GM12873 (cell line): ENCODE data around the gene MYO7A.

ENCODE experiments used
- CTCF ChIP-seq: IDR thresholded peaks from 2 replicates; pipeline ENCODE4 v1.5.1; 2012; ENCODE audit warnings: low read depth, mild to moderate bottlenecking, moderate library complexity, low read length, control low read depth; ENCODE audit not compliant: insufficient read depth; ENCODE audit errors: missing control alignments

Gene MYO7A

GRCh38 chr11:77198440-77198849 is 70.4 kb downstream of the MYO7A start:
- TF ChIP-seq CTCF = peak; percentile 66

- no peak for TF ChIP-seq CTCF
Measured at GRCh38 chr11:77199137-77199745, 71.2 kb downstream of the MYO7A start.

DNA sequence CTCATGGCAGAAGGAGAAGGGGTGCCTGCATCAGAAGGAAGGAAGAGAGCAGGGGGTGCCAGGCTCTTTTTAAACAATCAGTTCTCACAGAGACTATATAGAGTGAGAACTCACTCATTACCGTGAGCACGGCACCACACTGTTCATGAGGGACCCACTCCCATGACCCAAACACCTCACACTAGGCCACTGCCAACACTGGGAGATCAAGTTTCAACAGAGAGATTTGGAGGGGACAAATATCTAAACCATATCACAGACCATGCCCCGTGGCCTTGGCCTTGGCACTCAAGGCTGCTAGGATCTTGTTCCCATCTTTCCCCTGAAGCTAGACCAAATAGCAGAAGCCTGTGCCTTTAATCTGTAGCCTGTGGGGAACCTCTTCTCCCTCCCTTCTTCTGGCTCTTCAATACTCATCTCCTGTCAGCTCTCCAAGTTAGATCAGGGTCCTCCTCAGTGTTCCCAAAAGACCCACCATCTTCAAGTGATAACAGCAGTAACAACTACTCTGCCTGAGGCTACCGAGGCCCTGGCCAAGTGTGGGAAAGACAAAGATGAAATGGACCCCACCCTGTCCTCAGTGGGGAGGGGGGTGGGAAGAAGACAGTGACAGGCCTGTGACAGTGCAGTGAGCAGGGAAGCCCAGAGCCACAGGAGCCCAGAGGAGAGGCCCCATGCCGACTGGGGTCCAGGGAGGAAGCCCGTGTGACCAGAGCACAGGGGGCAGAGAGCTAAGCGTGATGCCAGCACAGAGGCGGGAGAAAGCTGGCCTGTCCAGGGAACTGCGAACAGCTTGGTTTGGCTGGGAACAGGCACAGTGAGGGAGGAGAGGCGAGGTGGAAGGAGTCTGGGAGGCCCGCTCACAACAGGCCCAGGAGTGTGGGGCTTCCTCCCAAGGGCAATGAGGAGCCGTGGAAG is 72.6 kb downstream of the MYO7A start:
- TF ChIP-seq CTCF = no peak

DNA sequence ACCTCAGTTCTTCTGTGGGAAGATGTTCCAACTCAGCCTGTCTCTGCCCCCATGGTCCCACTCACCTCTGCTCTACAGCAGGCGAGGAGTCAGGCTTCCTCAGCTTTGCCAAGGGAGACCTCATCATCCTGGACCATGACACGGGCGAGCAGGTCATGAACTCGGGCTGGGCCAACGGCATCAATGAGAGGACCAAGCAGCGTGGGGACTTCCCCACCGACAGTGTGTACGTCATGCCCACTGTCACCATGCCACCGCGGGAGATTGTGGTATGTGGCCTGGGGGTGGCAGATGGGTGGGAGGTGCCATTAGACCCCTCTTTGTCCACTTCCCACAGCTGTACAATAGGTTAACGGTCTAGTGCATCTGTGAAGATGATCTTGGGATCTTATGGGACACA is 73.3 kb downstream of the MYO7A start:
- no peak for TF ChIP-seq CTCF

DNA sequence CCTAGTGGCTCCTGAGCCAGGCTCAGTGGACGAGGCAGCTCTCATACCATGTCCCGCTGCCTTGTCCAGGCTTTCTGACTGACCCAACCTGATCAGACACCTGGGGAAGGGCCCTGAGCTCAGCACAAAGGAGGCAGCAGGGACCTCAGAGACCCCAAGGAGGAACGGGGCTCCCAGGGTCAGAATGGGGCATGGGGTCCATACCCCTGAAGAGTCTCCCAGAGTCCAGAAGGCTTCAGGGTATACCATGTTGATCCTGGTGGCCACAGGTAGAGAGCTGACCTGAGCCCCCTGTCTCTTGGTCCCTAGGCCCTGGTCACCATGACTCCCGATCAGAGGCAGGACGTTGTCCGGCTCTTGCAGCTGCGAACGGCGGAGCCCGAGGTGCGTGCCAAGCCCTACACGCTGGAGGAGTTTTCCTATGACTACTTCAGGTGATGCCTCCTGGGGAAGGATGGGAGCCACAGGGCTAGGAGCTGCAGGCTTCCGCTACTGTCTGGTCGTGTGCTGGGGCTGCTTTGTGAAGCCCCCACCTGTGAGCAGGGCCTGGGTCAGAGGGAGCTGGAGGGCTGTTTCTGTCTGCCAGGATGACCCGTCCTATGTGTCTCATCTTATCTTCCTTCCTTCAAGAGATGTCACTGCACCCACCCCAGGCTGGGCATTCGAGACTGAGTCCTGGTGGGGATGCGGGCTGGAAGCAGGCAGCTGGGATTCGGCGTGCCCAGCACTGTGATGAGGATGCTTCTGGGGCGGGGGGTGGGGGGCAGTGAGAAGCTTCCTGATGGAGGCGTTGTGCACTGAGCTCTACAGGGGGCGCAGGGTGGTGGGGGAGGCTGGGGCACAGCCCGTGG is 74.2 kb downstream of the MYO7A start:
- no peak for TF ChIP-seq CTCF

- no peak for TF ChIP-seq CTCF
Measured at GRCh38 chr11:77202941-77203900, 75.2 kb downstream of the MYO7A start.
